HFF-Myc (cell line): ENCODE data around the gene RBMXL2.
A peak's percentile ranks its signal among the peaks of the same experiment; 100 is the strongest.

ENCODE experiments used
- DNase-seq: peaks from one replicate; pipeline ENCODE4 v3.0.0-alpha.2; 2011; ENCODE audit warnings: low read depth; ENCODE audit errors: extremely low read depth
- H3K4me3 ChIP-seq: replicated peaks from 2 replicates; pipeline ENCODE4 v1.5.1; 2011; ENCODE audit warnings: low read depth, mild to moderate bottlenecking, control low read depth, low read length
- CTCF ChIP-seq: IDR thresholded peaks from 2 replicates; pipeline ENCODE4 v1.5.1; 2012; ENCODE audit warnings: mild to moderate bottlenecking, low read depth, low read length, control low read depth; ENCODE audit errors: missing control alignments

RBMXL2 gene

GRCh38 chr11:7088921-7089320 is at the start of gene RBMXL2:
RBMXL2 (plus strand) TSS chr11:7088998; CDS start chr11:7089121, 123 bp downstream.
- H3K4me3 ChIP-seq, result no peak within 1 kb of the TSS
- TF ChIP-seq CTCF, result no peak
- no peak for DNase-seq

GRCh38 chr11:7046474-7047175 is 42.2 kb upstream of the RBMXL2 start:
- TF ChIP-seq CTCF, result no peak
- peak; percentile 6 for DNase-seq
- no peak overlapping the region for H3K4me3 ChIP-seq

GRCh38 chr11:7050191-7050590 is 38.6 kb upstream of the RBMXL2 start:
- no peak for TF ChIP-seq CTCF
- no peak overlapping the region for H3K4me3 ChIP-seq
- no peak for DNase-seq

GRCh38 chr11:7056828-7057513 is 31.8 kb upstream of the RBMXL2 start:
- no peak overlapping the region for H3K4me3 ChIP-seq
- no peak for TF ChIP-seq CTCF
- DNase-seq, result no peak

GRCh38 chr11:7057641-7058040 is 31.2 kb upstream of the RBMXL2 start:
- no peak overlapping the region for H3K4me3 ChIP-seq
- no peak for DNase-seq
- no peak for TF ChIP-seq CTCF

GRCh38 chr11:7060868-7061267 is 27.9 kb upstream of the RBMXL2 start:
- TF ChIP-seq CTCF, result no peak
- DNase-seq, result peak; percentile 4
- H3K4me3 ChIP-seq, result no peak overlapping the region
